GM20431 (cell line): ENCODE results near the gene BMPR1B.

Experiments used
- in situ Hi-C: fragments of 300-500 bp; cut with MseI, MboI; formaldehyde crosslinking; loops from one replicate; pipeline ENCODE4 v1.15.0; 2020; ENCODE audit warnings: low sequenced_read_pairs; ENCODE audit not compliant: unreplicated experiment

Gene BMPR1B

DNA sequence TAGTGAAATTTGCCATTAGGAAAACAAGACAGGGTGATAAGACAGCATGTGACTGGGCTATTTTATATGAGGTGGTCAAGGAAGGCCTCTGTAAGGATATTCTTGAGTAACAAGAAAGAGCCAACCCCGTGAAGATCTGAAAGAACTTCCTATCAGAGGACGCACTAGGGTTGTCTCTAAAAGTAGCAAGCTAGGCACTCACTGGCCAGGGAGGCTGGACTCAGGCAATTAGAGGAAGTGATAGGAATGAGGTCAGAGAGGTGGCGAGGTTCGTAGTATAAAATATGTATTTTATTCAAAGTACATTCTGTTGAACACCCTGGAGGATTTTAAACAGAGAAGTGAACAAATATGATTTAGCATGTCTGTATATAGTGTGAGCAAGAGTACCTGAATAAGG, 4.6 kb downstream of the BMPR1B start:
- in situ Hi-C loops = no loop called here

DNA sequence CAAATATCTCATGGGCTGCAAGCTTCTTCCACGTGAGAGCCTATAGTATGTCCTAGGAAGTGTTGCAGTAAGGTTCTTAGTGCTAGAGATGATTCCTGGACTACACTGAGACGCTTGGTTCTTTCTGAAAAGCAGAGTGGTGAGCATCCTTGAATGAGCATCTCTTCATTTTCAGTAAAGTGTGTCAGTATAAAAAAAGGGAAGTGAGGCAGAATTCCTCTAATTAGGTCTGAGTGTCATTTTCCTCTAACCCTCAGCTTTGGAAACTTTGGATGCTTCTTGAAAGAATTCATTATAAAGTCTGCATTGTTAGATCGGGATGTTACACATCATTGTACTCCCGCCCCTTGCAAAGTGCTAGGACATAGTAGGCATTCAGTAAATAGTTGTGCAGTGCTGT, 5.2 kb downstream of the BMPR1B start:
- in situ Hi-C loops = no loop called here

DNA sequence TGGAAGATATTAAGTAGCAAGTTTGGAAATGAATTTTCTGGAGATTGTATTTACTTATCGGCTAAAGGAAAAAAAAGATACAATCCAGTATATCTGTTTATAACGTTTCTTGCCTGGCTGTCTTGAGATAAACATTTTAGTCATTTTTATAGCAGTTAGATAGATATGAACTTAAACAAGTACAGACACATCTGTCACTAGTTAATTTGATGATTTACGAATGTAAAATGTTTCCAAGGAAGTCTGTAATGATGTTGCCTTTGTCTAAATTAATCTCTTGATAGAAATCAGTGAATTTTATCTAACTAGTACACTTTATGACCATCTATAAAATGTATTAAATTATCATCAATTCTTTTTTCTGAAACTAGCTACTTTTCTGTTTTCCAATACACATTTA, 5.7 kb downstream of the BMPR1B start:
- in situ Hi-C loops = no loop called here

DNA sequence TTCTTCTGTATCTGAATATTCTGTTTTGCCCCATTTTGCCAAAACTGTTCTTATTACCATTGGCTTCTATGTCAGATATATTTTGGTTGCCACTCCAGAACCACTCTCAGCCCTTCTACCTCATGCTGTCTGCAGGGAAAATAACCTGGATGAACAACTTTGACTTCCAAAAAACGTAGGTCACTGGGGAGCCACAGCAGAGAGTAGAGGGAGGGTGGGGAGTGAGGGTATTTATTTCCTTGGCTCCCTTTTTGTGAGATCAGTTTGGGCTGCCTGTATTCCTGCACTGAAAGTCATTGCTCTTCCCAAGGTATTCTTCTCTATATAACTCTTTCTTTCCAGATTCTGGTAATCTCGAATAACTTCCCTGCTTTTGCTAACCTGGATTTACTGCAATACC, 6.3 kb downstream of the BMPR1B start:
- in situ Hi-C loops = no loop called here

DNA sequence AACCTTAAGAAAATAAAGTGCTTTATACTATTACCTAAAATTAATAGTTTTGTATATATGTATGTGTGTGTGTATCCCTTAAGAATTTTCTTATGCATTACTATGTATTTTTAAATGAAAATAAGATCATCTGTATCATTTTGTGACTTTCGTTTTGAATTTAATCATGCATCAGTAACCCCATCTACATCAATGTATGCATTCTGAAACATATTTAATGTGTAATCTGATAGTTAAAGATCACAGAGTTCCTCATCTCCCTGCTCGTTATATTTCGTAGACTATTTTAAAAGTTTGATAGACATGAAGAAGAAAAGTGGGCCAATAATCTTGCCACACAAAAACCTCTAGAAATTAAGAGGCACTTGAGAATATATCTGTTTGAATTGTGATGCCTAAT, 7.4 kb downstream of the BMPR1B start:
- in situ Hi-C loops = no loop called here

- in situ Hi-C loops = no loop called here
Observed at GRCh38 chr4:94765648-94766047, 7.9 kb downstream of the BMPR1B start.

DNA sequence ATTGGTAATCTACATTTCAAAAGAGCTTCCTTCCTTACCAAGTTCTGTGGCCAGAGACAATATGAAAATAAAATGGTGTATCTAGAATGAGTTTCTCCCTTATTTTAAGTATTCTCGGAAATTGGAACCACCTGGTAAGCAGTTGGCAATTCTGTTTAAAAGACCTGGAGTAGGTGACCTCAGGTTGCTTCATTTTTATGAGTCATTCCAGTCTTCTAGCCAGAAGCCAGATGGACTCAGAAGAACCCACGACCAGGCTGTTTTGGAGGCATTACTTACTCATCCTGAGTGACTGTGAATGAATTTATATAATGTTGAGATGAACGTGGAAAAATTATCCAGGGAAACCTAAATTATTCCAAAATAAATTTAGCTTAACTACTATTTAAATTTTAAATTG, 9.1 kb downstream of the BMPR1B start:
- in situ Hi-C loops = no loop called here

- in situ Hi-C loops = no loop called here
Observed at GRCh38 chr4:94767446-94767845, 9.7 kb downstream of the BMPR1B start.

DNA sequence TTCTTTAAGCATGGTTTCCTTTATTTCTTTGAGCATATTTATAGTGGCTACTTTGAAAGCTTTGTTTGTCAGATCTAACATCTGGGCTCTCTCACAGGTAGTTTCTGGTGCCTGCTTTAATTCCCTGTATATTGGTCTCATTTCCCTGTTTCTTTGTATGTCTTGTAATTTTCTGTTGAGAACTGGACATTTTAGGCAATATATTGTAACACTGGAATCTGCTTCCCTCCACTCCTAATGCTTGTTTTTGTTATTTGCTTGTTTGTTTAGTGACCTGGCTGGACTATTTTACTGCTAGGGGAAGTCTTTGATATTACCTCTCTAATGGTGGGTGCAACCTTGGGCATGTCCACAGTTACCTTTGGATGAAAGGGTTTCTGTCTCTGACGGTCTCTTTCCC, 25.0 kb downstream of the BMPR1B start:
- in situ Hi-C loops = no loop called here

DNA sequence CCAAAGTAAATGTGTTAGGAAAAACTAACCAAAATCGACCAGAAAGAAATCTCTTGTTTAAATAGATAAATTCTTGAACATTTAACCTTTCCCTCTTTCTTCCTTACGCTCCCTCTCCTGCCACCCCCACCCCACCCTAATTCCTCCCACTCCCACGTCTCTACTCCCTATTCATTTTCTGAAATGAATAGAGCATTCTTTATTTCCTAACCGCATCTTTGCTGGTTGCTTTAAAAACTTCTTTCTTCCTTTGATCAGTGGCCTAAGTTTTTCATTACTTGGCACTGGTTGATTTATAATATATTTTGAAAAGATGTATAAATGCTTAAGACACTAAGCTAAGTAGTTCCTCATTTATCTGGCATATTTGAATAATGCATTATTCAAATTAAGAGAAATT, 33.9 kb downstream of the BMPR1B start:
- in situ Hi-C loops = no loop called here

GRCh38 chr4:94798808-94799207, 41.1 kb downstream of the BMPR1B start:
- in situ Hi-C loops = no loop called here

DNA sequence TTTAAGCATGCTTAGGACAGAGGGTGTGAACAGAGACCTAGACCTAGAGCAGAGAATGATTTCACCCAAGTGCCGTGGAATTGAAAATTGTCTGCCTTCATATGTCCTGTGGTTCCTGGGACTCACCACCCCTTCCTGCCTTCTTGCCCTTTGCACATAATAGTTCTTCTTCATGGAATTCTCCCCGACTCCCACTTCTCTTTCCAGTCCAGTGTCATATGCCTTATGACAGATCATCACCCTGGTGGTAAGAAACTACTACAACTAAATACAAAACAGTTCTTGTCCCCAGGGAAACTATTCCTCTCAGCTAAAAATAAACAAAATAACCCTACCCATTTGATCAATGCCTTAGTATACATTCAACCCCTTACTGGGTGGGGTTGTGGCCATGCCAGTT, 43.3 kb downstream of the BMPR1B start:
- in situ Hi-C loops = no loop called here

GRCh38 chr4:94802091-94802490, 44.3 kb downstream of the BMPR1B start:
- in situ Hi-C loops = no loop called here

- in situ Hi-C loops = no loop called here
Observed at GRCh38 chr4:94803181-94803580, 45.4 kb downstream of the BMPR1B start.

- in situ Hi-C loops = no loop called here
Observed at GRCh38 chr4:94804650-94805049, 46.9 kb downstream of the BMPR1B start.

DNA sequence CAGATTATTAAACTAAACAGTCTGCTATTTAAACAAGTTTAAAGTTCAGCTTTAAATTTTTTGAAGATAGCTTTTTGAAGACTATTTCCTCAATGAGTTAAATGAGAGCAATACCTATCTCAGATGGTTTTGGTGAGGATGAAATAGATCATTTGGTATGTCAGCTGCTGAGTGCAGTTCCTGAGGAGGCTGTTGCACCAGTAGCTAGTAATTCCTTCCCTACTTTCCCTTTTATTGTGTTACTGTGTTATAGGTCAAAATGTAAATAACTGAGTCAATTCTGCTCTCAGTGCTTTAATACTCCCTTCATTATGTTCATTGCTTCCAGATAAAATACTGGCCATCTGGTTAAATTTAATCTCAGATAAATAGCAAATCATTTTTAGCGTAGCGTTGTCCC, 48.6 kb downstream of the BMPR1B start:
- in situ Hi-C loops = no loop called here

DNA sequence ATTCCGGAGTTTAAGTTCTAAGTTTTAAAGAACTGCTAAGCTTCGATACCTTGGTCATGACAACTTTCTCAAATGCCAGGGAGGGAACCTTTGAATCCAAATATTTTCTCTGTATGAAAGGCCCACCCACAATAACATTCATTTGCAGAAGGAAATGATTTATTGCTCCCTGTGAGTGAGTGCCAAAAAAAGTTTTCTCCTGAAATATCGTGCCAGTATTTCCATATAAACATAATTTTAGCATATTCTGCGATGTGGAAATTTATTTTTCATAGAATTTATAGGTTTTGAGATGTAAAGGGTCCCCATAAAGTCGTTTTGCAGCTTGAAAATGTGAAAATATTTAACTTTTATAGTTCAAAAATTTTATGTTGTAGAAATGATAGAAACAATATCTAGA, 53.9 kb downstream of the BMPR1B start:
- in situ Hi-C loops = no loop called here

GRCh38 chr4:94813221-94813620, 55.5 kb downstream of the BMPR1B start:
- in situ Hi-C loops = no loop called here

DNA sequence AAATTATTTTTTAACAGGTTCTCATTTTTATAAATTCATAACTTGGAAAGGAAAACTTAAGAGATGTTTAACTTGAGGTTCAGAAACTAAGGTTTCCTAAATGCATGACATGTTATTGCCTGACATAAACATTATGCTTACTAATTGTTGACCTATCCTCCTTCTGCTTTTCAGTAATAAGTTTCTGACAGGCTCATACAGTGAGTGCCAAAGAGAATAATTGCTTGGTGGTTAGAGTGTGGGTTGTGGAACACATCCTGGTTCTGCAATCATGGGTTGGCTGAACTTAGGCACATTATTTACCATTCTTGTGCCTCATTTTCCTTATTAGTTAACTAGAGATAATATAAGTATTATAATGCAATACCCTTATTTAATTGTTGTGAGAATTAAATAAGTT, 56.5 kb downstream of the BMPR1B start:
- in situ Hi-C loops = no loop called here

- in situ Hi-C loops = no loop called here
Observed at GRCh38 chr4:94819371-94820168, 61.8 kb downstream of the BMPR1B start.

GRCh38 chr4:94826206-94826605, 68.5 kb downstream of the BMPR1B start:
- in situ Hi-C loops = no loop called here

- in situ Hi-C loops = no loop called here
Observed at GRCh38 chr4:94827481-94828110, 69.8 kb downstream of the BMPR1B start.
